H1 (cell line): ENCODE results near the gene APOA1. TPM values are rescaled to one million over a fixed set of nuclear protein-coding genes. Genes with fewer than 3 reads are reported as not detected.
"Not testable (repeated sequence)": the region's sequence is repeated elsewhere in the genome, so short reads cannot be mapped to it uniquely, and the experiment has no call there.

Experiments used
- CTCF ChIA-PET: fragments of 300-600 bp; sonication (Branson Sonifier 250); formaldehyde crosslinking; loops from one replicate; lab custom pipeline; 2021; ENCODE audit not compliant: partially characterized antibody; lab: Charles Lee
- POLR2A ChIA-PET: fragments of 300-600 bp; sonication (Branson Sonifier 250); formaldehyde crosslinking; loops from one replicate; lab custom pipeline; 2021; ENCODE audit warnings: inconsistent platforms; ENCODE audit not compliant: partially characterized antibody; lab: Charles Lee
- DNase-seq, 2 experiments: peaks; one replicate each; pipeline versions ENCODE4 v3.0.0 to v3.0.0-alpha.2; 2010 to 2022; ENCODE audit warnings: low spot score in 2 of 2, low read depth in 1 of 2, mixed read lengths in 1 of 2
- FAIRE-seq: peaks from 2 replicates; lab custom pipeline; 2011; peaks lifted over from hg19 to GRCh38; lab: Jason Lieb, UNC
- H2AFZ ChIP-seq: 2 replicates; pipeline ENCODE4 v1.8.1; 2012; ENCODE audit warnings: low read length, inconsistent platforms
- H2AK5ac ChIP-seq: 2 replicates; pipeline ENCODE4 v1.6.1; 2013; ENCODE audit warnings: low read depth, low read length
- H2BK120ac ChIP-seq: replicated peaks from 2 replicates; pipeline ENCODE3; 2013; ENCODE audit warnings: low read depth, low read length, inconsistent platforms
- H2BK12ac ChIP-seq: 2 replicates; pipeline ENCODE4 v1.6.1; 2013; ENCODE audit warnings: low read depth, low read length
- H2BK15ac ChIP-seq: 2 replicates; pipeline ENCODE4 v1.6.1; 2013; ENCODE audit warnings: low read length
- H2BK20ac ChIP-seq: 2 replicates; pipeline ENCODE4 v1.6.1; 2013; ENCODE audit warnings: low read length
- H2BK5ac ChIP-seq: 2 replicates; pipeline ENCODE4 v1.6.1; 2013; ENCODE audit warnings: low read depth, low read length
- H3K14ac ChIP-seq: 2 replicates; pipeline ENCODE4 v1.6.1; 2013; ENCODE audit warnings: inconsistent platforms; ENCODE audit not compliant: insufficient read length
- H3K18ac ChIP-seq: 2 replicates; pipeline ENCODE4 v1.6.1; 2013; ENCODE audit warnings: low read length; ENCODE audit errors: extremely low read depth
- H3K23ac ChIP-seq: 2 replicates; pipeline ENCODE4 v1.6.1; 2013; ENCODE audit warnings: inconsistent platforms; ENCODE audit not compliant: insufficient read length
- H3K23me2 ChIP-seq: 2 replicates; pipeline ENCODE4 v1.6.1; 2013; ENCODE audit warnings: low read depth, low read length
- H3K27ac ChIP-seq: 2 replicates; pipeline ENCODE4 v1.6.1; 2011; ENCODE audit warnings: low read depth, low read length, inconsistent platforms
- H3K27me3 ChIP-seq, 4 experiments: replicated peaks in 1 of 4; 1 replicate in 1 of 4; 2 replicates in 3 of 4; pipeline versions ENCODE4 v1.6.1 to v1.8.1; 2011 to 2013; ENCODE audit warnings: low read length in 3 of 4, mild to moderate bottlenecking in 3 of 4, inconsistent platforms in 2 of 4, mixed read lengths in 2 of 4, moderate library complexity in 1 of 4; ENCODE audit not compliant: control insufficient read depth in 3 of 4, insufficient read depth in 3 of 4; ENCODE audit errors: extremely low read depth in 1 of 4
- H3K36me3 ChIP-seq, 4 experiments: 2 replicates each; pipeline versions ENCODE4 v1.6.1 to v1.8.1; 2011 to 2013; ENCODE audit warnings: mild to moderate bottlenecking in 4 of 4, low read length in 3 of 4, moderate library complexity in 2 of 4, control low read depth in 1 of 4, inconsistent platforms in 1 of 4; ENCODE audit not compliant: insufficient read depth in 4 of 4, control insufficient read depth in 2 of 4
- H3K4ac ChIP-seq: replicated peaks from 2 replicates; pipeline ENCODE3; 2013; ENCODE audit warnings: low read length, low read depth, mixed read lengths, inconsistent platforms; ENCODE audit not compliant: insufficient read length
- H3K4me1 ChIP-seq, 4 experiments: replicated peaks in 1 of 4; 1 replicate in 1 of 4; 2 replicates in 3 of 4; pipeline versions ENCODE4 v1.6.1 to v1.8.1; 2011 to 2013; ENCODE audit warnings: low read length in 3 of 4, inconsistent platforms in 2 of 4, mixed read lengths in 1 of 4; ENCODE audit not compliant: insufficient read depth in 4 of 4, control insufficient read depth in 3 of 4
- H3K4me2 ChIP-seq, 2 experiments: 2 replicates each; pipeline versions ENCODE4 v1.6.1 to v1.8.1; 2011 to 2013; ENCODE audit warnings: low read depth in 2 of 2, low read length in 2 of 2, control low read depth in 1 of 2, inconsistent platforms in 1 of 2, mild to moderate bottlenecking in 1 of 2; ENCODE audit not compliant: insufficient read depth in 1 of 2
- H3K4me3 ChIP-seq, 4 experiments: fragments of 200-600, 300-600 bp in 1 of 4; sonication (generic), shearing (Covaris generic), sonication (Bioruptor Twin) in 1 of 4; 2 replicates each; pipeline versions ENCODE4 v1.5.1 to v1.8.1; 2011 to 2016; ENCODE audit warnings: low read length in 4 of 4, low read depth in 3 of 4, control low read depth in 2 of 4, inconsistent platforms in 2 of 4, mild to moderate bottlenecking in 2 of 4, mixed read lengths in 1 of 4, moderate library complexity in 1 of 4; ENCODE audit not compliant: insufficient read depth in 2 of 4; ENCODE audit errors: extremely low read depth in 1 of 4
- H3K56ac ChIP-seq: replicated peaks from 2 replicates; pipeline ENCODE3; 2013; ENCODE audit warnings: low read depth, mild to moderate bottlenecking, mixed read lengths, low read length, inconsistent platforms; ENCODE audit not compliant: insufficient read length
- H3K79me1 ChIP-seq: 2 replicates; pipeline ENCODE4 v1.6.1; 2013; ENCODE audit warnings: low read depth, low read length, control low read depth
- H3K79me2 ChIP-seq, 2 experiments: 2 replicates each; pipeline versions ENCODE4 v1.6.1 to v1.8.1; 2012 to 2013; ENCODE audit warnings: low read length in 2 of 2, mild to moderate bottlenecking in 2 of 2, inconsistent platforms in 1 of 2; ENCODE audit not compliant: insufficient read depth in 2 of 2, control insufficient read depth in 1 of 2
- H3K9ac ChIP-seq, 4 experiments: replicated peaks in 1 of 4; 1 replicate in 1 of 4; 2 replicates in 3 of 4; pipeline versions ENCODE4 v1.6.1 to v1.8.1; 2011 to 2013; ENCODE audit warnings: low read depth in 3 of 4, low read length in 3 of 4, control low read depth in 2 of 4, mild to moderate bottlenecking in 2 of 4, moderate library complexity in 2 of 4, inconsistent platforms in 1 of 4; ENCODE audit errors: extremely low read depth in 1 of 4
- H3K9me3 ChIP-seq, 2 experiments: 2 replicates each; pipeline versions ENCODE4 v1.6.1 to v1.8.1; 2012 to 2013; ENCODE audit warnings: mild to moderate bottlenecking in 2 of 2, moderate library complexity in 2 of 2, control low read depth in 1 of 2, inconsistent platforms in 1 of 2, low read depth in 1 of 2, low read length in 1 of 2, mixed read lengths in 1 of 2; ENCODE audit not compliant: insufficient read depth in 2 of 2
- H4K20me1 ChIP-seq, 2 experiments: replicated peaks in 1 of 2; 2 replicates each; pipeline versions ENCODE3 to v1.8.1; 2011 to 2013; ENCODE audit warnings: inconsistent platforms in 2 of 2, low read length in 2 of 2, mild to moderate bottlenecking in 1 of 2; ENCODE audit not compliant: insufficient read depth in 2 of 2, control insufficient read depth in 1 of 2
- H4K5ac ChIP-seq: 2 replicates; pipeline ENCODE4 v1.6.1; 2013; ENCODE audit warnings: low read length, low read depth, mixed read lengths, inconsistent platforms; ENCODE audit not compliant: insufficient read length
- H4K8ac ChIP-seq: 2 replicates; pipeline ENCODE4 v1.8.0; 2013; ENCODE audit warnings: mild to moderate bottlenecking, moderate library complexity, low read length, inconsistent platforms; ENCODE audit not compliant: insufficient read depth; ENCODE audit errors: extremely low read depth
- H4K91ac ChIP-seq: replicated peaks from 2 replicates; pipeline ENCODE3; 2013; ENCODE audit warnings: low read length, mixed read lengths, inconsistent platforms; ENCODE audit not compliant: insufficient read length
- BACH1 ChIP-seq: IDR thresholded peaks from 2 replicates; pipeline ENCODE4 v1.6.1; 2012; ENCODE audit warnings: low read length, improper control_type of control experiment
- BRCA1 ChIP-seq: IDR thresholded peaks from 2 replicates; pipeline ENCODE4 v1.6.1; 2012; ENCODE audit warnings: low read depth, low read length, improper control_type of control experiment
- YY1 ChIP-seq: IDR thresholded peaks from 2 replicates; pipeline ENCODE4 v1.6.1; 2011; ENCODE audit warnings: low read depth, mild to moderate bottlenecking, low read length
- WGBS, 2 experiments: shearing (Covaris generic) in 1 of 2; methylation state at CpG; one replicate each; pipeline versions ENCODE4 v1.1.6 to v1.1.7; 2013 to 2015; ENCODE audit warnings: low lambda C conversion rate in 2 of 2, mixed read lengths in 2 of 2, inconsistent platforms in 1 of 2, low coverage in 1 of 2, missing lambda C conversion rate in 1 of 2; ENCODE audit not compliant: insufficient replicate concordance in 2 of 2, insufficient coverage in 1 of 2, insufficient read length in 1 of 2; ENCODE audit errors: extremely low coverage in 1 of 2, missing lambda C conversion rate in 1 of 2; 5-methylcytosine and 5-hydroxymethylcytosine counted together
- polyA plus RNA-seq, 7 experiments: library from polyadenylated mRNA; depleted of rRNA in 3 of 7; stranded (reverse) in 5 of 7; unstranded in 2 of 7; fragments of >200 nt in 5 of 7; fragments of 200-250 nt in 2 of 7; gene quantifications; 1 replicate in 5 of 7; 2 replicates in 1 of 7; 4 replicates in 1 of 7; pipeline versions ENCODE4 v1.2.1 to v1.2.3, GENCODE V29; 2011 to 2013; ENCODE audit warnings: missing spikeins in 2 of 7, mixed read lengths in 2 of 7
- total RNA-seq: library from RNA; stranded (reverse); fragmentation: NEBNext Ultra II Directional; extraction: Animal tissue kit (Norgen Biotek cat#: 25700); gene quantifications from 2 replicates; pipeline ENCODE4 v1.2.1, GENCODE V29; 2021

Gene APOA1
- total and polyA plus RNA-seq, 2 of the 8 experiments (the other 6 are each of a cell fraction or from before 2014, with no cell fraction given), result 0.80 TPM; not detected in 1

GRCh38 chr11:116804001-116804400 lies 33.4 kb downstream of the APOA1 start:
- Histone ChIP-seq H3K18ac (no peak overlapping the region), H4K91ac (no peak overlapping the region), H3K23ac (no peak overlapping the region), H3K14ac (no peak overlapping the region), H4K20me1 (no peaks in the 10 kb centered on the region), H3K4me3 (no peak overlapping the region), H2AK5ac (no peak overlapping the region), H3K23me2 (no peaks in the 10 kb centered on the region), H2BK5ac (no peak overlapping the region), H3K4me1 (no peaks in the 10 kb centered on the region), H4K8ac (no peak overlapping the region), H2BK120ac (no peak overlapping the region), H4K5ac (no peak overlapping the region), H3K79me2 (no peaks in the 10 kb centered on the region), H3K36me3 (no peaks in the 10 kb centered on the region), H2BK12ac (no peak overlapping the region), H3K9ac (no peak overlapping the region), H3K9me3 (no peaks in the 10 kb centered on the region)
- WGBS, 2 experiments, result 89% methylated on average over 3 of the region's 3 CpGs; no CpG with 5 or more reads in 1 of the 2 experiments
- DNase-seq, result no peak
- CTCF ChIA-PET, result interaction anchor here (0.6 to 1.5 kb wide), 4 partner anchors 11 to 20 kb away, joined by 3 read pairs; no protein-coding TSS in a partner anchor
- TF ChIP-seq BRCA1 (no peak), BACH1 (no peak), YY1 (no peak)
- TF ChIP-seq, all 59 proteins: peak for 0
- H2BK15ac ChIP-seq, result no peak overlapping the region
- no peak overlapping the region for H3K56ac ChIP-seq
- H2BK20ac ChIP-seq, result no peak overlapping the region
- POLR2A ChIA-PET, result no interaction called here
- no peaks in the 10 kb centered on the region for H3K27me3 ChIP-seq
- no peak overlapping the region for H2AFZ ChIP-seq
- no peak overlapping the region for H3K4ac ChIP-seq
- H3K27ac ChIP-seq, result no peak overlapping the region
- no peaks in the 10 kb centered on the region for H3K79me1 ChIP-seq
- no peak overlapping the region for H3K4me2 ChIP-seq
- FAIRE-seq, result no peak

- H4K91ac ChIP-seq, H2BK20ac ChIP-seq, H3K79me2 ChIP-seq, H3K27me3 ChIP-seq, H3K23ac ChIP-seq, H2AK5ac ChIP-seq, H2BK15ac ChIP-seq, H4K5ac ChIP-seq, H3K36me3 ChIP-seq, H3K4me3 ChIP-seq, H3K4ac ChIP-seq, H4K8ac ChIP-seq, H3K56ac ChIP-seq, H2BK120ac ChIP-seq, H3K4me2 ChIP-seq, FAIRE-seq, H3K79me1 ChIP-seq, POLR2A ChIA-PET, H3K14ac ChIP-seq, H3K23me2 ChIP-seq, H3K9me3 ChIP-seq, H3K9ac ChIP-seq, H2BK5ac ChIP-seq, H4K20me1 ChIP-seq, H2AFZ ChIP-seq, H3K27ac ChIP-seq, DNase-seq, H2BK12ac ChIP-seq, H3K18ac ChIP-seq, H3K4me1 ChIP-seq: not testable (repeated sequence)
- CTCF ChIA-PET, result interaction anchor here (2.2 to 4.5 kb wide), 2 partner anchors 11 to 377 kb away, joined by 4 to 31 read pairs; partner anchors contain the start of genes APOA5 and SIDT2
Observed at GRCh38 chr11:116801662-116802061, 35.8 kb downstream of the APOA1 start.
